ENCODE results near the gene NAA25. TPM values are rescaled to one million over a fixed set of nuclear protein-coding genes. Genes with fewer than 3 reads are reported as not detected.

The NAA25 gene
- polyA plus RNA-seq, 1 donor from 2014 or later = 30.7 TPM

DNA sequence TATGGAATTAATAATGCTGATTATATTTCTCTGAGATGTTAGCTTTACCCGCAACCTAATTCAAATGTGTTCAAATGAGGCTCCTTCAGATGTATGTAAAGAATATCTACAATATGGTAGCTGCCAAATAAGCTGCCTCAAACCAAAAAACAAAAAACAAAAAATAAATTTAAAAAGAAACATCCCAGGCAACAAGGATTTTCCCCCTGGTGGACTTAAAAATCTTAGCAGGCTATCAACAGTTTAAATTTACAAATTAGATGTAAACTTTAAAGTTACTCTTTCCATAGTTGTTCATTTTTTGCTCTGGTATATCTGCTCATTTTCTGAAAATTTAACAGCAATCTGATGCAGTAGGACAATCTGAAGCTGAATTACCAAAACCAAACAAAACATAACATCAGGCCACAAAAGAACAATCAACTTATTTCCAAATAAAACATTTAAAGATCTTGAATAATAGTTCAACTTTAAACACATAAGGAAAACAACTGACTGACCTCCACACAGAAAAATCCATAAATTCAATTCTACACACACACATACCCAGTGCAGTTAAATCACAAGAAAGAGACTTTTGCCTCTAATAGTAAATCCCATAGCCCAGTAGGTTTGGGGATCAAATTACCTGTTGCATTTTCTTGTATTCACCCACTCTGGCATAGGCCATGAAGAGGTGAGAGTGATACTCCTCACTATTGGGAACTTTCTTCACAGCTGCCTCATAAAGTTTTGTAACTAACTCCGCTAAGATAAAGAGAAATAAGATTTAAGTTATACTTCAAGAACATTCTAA, 21.3 kb downstream of the NAA25 start:
- Histone ChIP-seq H3K9ac (ENCODE audit: low read length) (no peak overlapping the region), H3K4me3 (ENCODE audit: low read length) (no peak overlapping the region), H4K20me1 (ENCODE audit: insufficient read depth) (no peaks in the 10 kb centered on the region), H3F3A (ENCODE audit: insufficient read depth, low read length, poor library complexity, severe bottlenecking) (no peaks in the 10 kb centered on the region), H3K27me3 (ENCODE audit: insufficient read depth, low read depth, low read length) (no peaks in the 10 kb centered on the region), H3K9me3 (ENCODE audit: low read length) (no peaks in the 10 kb centered on the region), H3K9me2 (ENCODE audit: insufficient read depth, low read length) (no peaks in the 10 kb centered on the region), H3K36me3 (ENCODE audit: insufficient read depth, low read length) (peaks cover 9% of the 10 kb centered on the region), H3K79me2 (replicated peaks; ENCODE audit: insufficient read depth, low read length) (no peaks in the 10 kb centered on the region), H3K27ac (ENCODE audit: low read length) (no peak overlapping the region), H2AFZ (ENCODE audit: low read depth, low read length) (no peak overlapping the region), H3K4me2 (ENCODE audit: low read length) (no peak overlapping the region)
- TF ChIP-seq EP300 (conservative IDR thresholded peaks at IDR 0.05; ENCODE audit: poor library complexity, severe bottlenecking) (no peak), EZH2 (IDR thresholded peaks at IDR 0.05; ENCODE audit: borderline replicate concordance, insufficient read depth, low read length, poor library complexity, severe bottlenecking) (no peak), SMC3 (conservative IDR thresholded peaks at IDR 0.05; ENCODE audit: poor library complexity) (no peak), POLR2AphosphoS5 (IDR thresholded peaks at IDR 0.05) (no peak)
- TF ChIP-seq, protein P1, sequence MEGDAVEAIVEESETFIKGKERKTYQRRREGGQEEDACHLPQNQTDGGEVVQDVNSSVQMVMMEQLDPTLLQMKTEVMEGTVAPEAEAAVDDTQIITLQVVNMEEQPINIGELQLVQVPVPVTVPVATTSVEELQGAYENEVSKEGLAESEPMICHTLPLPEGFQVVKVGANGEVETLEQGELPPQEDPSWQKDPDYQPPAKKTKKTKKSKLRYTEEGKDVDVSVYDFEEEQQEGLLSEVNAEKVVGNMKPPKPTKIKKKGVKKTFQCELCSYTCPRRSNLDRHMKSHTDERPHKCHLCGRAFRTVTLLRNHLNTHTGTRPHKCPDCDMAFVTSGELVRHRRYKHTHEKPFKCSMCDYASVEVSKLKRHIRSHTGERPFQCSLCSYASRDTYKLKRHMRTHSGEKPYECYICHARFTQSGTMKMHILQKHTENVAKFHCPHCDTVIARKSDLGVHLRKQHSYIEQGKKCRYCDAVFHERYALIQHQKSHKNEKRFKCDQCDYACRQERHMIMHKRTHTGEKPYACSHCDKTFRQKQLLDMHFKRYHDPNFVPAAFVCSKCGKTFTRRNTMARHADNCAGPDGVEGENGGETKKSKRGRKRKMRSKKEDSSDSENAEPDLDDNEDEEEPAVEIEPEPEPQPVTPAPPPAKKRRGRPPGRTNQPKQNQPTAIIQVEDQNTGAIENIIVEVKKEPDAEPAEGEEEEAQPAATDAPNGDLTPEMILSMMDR (IDR thresholded peaks at IDR 0.05; ENCODE audit: poor library complexity, severe bottlenecking) = no peak

DNA sequence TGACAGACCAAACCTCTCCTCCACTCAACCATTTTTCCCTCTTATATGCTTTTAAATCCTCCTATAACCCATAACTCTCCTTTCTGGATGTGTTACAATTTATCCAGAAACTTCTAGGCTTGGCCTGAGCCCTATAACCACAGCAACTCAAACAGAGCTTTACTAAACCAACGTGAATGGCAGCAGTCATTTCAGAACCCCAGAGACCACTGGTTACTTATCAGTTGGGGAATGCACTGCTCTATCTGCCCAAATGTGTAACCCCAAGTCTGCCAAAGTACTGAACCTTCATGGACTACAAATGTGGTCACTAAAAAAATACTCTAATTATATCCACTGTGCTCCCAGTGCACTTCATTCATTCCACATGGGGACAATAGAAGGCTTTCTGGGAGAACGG, 42.0 kb downstream of the NAA25 start:
- Histone ChIP-seq H3K9me2 (ENCODE audit: insufficient read depth, low read length) (no peaks in the 10 kb centered on the region), H3K36me3 (ENCODE audit: insufficient read depth, low read length) (peaks cover 3% of the 10 kb centered on the region), H2AFZ (ENCODE audit: low read depth, low read length) (no peak overlapping the region), H3K27ac (ENCODE audit: low read length) (no peak overlapping the region), H3K9me3 (ENCODE audit: low read length) (no peaks in the 10 kb centered on the region), H3K4me2 (ENCODE audit: low read length) (no peak overlapping the region), H3K79me2 (replicated peaks; ENCODE audit: insufficient read depth, low read length) (no peaks in the 10 kb centered on the region), H3K9ac (ENCODE audit: low read length) (no peak overlapping the region), H3K4me3 (ENCODE audit: low read length) (no peak overlapping the region), H3K27me3 (ENCODE audit: insufficient read depth, low read depth, low read length) (no peaks in the 10 kb centered on the region), H3F3A (ENCODE audit: insufficient read depth, low read length, poor library complexity, severe bottlenecking) (no peaks in the 10 kb centered on the region), H4K20me1 (ENCODE audit: insufficient read depth) (no peaks in the 10 kb centered on the region)
- TF ChIP-seq SMC3 (conservative IDR thresholded peaks at IDR 0.05; ENCODE audit: poor library complexity) (no peak), EZH2 (IDR thresholded peaks at IDR 0.05; ENCODE audit: borderline replicate concordance, insufficient read depth, low read length, poor library complexity, severe bottlenecking) (no peak), TAF1 (IDR thresholded peaks at IDR 0.05; ENCODE audit: low read depth) (no peak), POLR2AphosphoS5 (IDR thresholded peaks at IDR 0.05) (no peak), MXI1 (conservative IDR thresholded peaks at IDR 0.05; ENCODE audit: poor library complexity, severe bottlenecking) (no peak), EP300 (conservative IDR thresholded peaks at IDR 0.05; ENCODE audit: poor library complexity, severe bottlenecking) (no peak), RAD21 (conservative IDR thresholded peaks at IDR 0.05) (no peak)
- TF ChIP-seq, protein P1 (IDR thresholded peaks at IDR 0.05; ENCODE audit: poor library complexity, severe bottlenecking) = no peak
- TF ChIP-seq, protein P2, sequence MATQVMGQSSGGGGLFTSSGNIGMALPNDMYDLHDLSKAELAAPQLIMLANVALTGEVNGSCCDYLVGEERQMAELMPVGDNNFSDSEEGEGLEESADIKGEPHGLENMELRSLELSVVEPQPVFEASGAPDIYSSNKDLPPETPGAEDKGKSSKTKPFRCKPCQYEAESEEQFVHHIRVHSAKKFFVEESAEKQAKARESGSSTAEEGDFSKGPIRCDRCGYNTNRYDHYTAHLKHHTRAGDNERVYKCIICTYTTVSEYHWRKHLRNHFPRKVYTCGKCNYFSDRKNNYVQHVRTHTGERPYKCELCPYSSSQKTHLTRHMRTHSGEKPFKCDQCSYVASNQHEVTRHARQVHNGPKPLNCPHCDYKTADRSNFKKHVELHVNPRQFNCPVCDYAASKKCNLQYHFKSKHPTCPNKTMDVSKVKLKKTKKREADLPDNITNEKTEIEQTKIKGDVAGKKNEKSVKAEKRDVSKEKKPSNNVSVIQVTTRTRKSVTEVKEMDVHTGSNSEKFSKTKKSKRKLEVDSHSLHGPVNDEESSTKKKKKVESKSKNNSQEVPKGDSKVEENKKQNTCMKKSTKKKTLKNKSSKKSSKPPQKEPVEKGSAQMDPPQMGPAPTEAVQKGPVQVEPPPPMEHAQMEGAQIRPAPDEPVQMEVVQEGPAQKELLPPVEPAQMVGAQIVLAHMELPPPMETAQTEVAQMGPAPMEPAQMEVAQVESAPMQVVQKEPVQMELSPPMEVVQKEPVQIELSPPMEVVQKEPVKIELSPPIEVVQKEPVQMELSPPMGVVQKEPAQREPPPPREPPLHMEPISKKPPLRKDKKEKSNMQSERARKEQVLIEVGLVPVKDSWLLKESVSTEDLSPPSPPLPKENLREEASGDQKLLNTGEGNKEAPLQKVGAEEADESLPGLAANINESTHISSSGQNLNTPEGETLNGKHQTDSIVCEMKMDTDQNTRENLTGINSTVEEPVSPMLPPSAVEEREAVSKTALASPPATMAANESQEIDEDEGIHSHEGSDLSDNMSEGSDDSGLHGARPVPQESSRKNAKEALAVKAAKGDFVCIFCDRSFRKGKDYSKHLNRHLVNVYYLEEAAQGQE (IDR thresholded peaks at IDR 0.05; ENCODE audit: borderline replicate concordance) = no peak
